ENCODE results near the gene HES5. TPM values are rescaled to one million over a fixed set of nuclear protein-coding genes. Genes with fewer than 3 reads are reported as not detected.

Gene HES5
- polyA plus RNA-seq, 1 of the 3 experiments (the other 2 are of a cell fraction), result 0.03 TPM

- Histone ChIP-seq H3K9ac (no peak overlapping the region), H3K4me3 (ENCODE audit: low read depth in 2 of 2, low read length in 1 of 2) (no peak overlapping the region), H3K27me3 (ENCODE audit: insufficient read depth) (no peaks in the 10 kb centered on the region), H3K27ac (ENCODE audit: low read depth in 2 of 2, low read length in 1 of 2) (no peak overlapping the region), H3K9me2 (no peaks in the 10 kb centered on the region), H3K4me2 (no peak overlapping the region), H3K36me3 (replicated peaks in 1 of 2; ENCODE audit: control insufficient read depth in 1 of 2, insufficient read depth in 2 of 2, low read length in 1 of 2) (peaks cover 5 to 77% of the 10 kb centered on the region in 2 experiments), H3K79me2 (ENCODE audit: insufficient read depth) (peaks cover 15% of the 10 kb centered on the region), H3F3A (replicated peaks; ENCODE audit: insufficient read depth) (no peaks in the 10 kb centered on the region), H4K20me1 (ENCODE audit: insufficient read depth) (peaks cover 14% of the 10 kb centered on the region), H3K9me3 (no peaks in the 10 kb centered on the region), H3K4me1 (ENCODE audit: control insufficient read depth in 1 of 2, insufficient read depth in 2 of 2, low read depth in 1 of 2, low read length in 1 of 2) (no peaks in the 10 kb centered on the region; a peak in 1 of 4 replicates), H2AFZ (ENCODE audit: low read depth) (no peak overlapping the region)
- no peak for DNase-seq
- 96% methylated on average over 20 of the region's 26 CpGs for WGBS (ENCODE audit: low lambda C conversion rate)
- ChIA-PET CTCF (interaction anchor here (0.7 to 1.0 kb wide), 2 partner anchors 9 to 19 kb away, joined by 3 read pairs; no protein-coding TSS in a partner anchor), POLR2A (no interaction called here)
- TF ChIP-seq GABPA (IDR thresholded peaks at IDR 0.05; ENCODE audit: low read depth) (no peak), RCOR1 (IDR thresholded peaks at IDR 0.05; ENCODE audit: low read length) (no peak), EP300 (IDR thresholded peaks at IDR 0.05; ENCODE audit: borderline replicate concordance in 1 of 2, low read depth in 1 of 2, low read length in 1 of 2) (no peak), EZH2phosphoT487 (IDR thresholded peaks at IDR 0.05; ENCODE audit: borderline replicate concordance, low read depth) (no peak), JUND (IDR thresholded peaks at IDR 0.05) (no peak), MXI1 (IDR thresholded peaks at IDR 0.05; ENCODE audit: low read depth, low read length) (no peak), PBX3 (IDR thresholded peaks at IDR 0.05) (no peak), IRF3 (IDR thresholded peaks at IDR 0.05; ENCODE audit: low read depth, low read length) (no peak), TCF12 (IDR thresholded peaks at IDR 0.05) (no peak), FOSL2 (IDR thresholded peaks at IDR 0.05; ENCODE audit: borderline replicate concordance, low read depth) (no peak), SIN3A (IDR thresholded peaks at IDR 0.05; ENCODE audit: borderline replicate concordance, low read depth, low read length) (no peak), RFX5 (IDR thresholded peaks at IDR 0.05; ENCODE audit: low read length) (no peak), NFIC (IDR thresholded peaks at IDR 0.05; ENCODE audit: borderline replicate concordance) (no peak), RAD21 (IDR thresholded peaks at IDR 0.05; ENCODE audit: low read length) (no peak), MEF2A (IDR thresholded peaks at IDR 0.05; ENCODE audit: borderline replicate concordance, low read depth) (no peak), ELF1 (IDR thresholded peaks at IDR 0.05) (no peak)
These were observed 11.5 kb downstream of the HES5 start for GRCh38 chr1:2518528-2518927.

- CTCF ChIA-PET, result interaction anchor here (0.6 to 1.0 kb wide), 2 partner anchors 8 to 58 kb away, joined by 3 read pairs; no protein-coding TSS in a partner anchor
- Histone ChIP-seq H3F3A (replicated peaks; ENCODE audit: insufficient read depth) (no peaks in the 10 kb centered on the region), H4K20me1 (ENCODE audit: insufficient read depth) (peaks cover 8% of the 10 kb centered on the region; the same call in 1 of the 2 replicates), H3K9me2 (no peaks in the 10 kb centered on the region), H3K79me2 (ENCODE audit: insufficient read depth) (peaks cover 10% of the 10 kb centered on the region), H3K36me3 (replicated peaks in 1 of 2; ENCODE audit: control insufficient read depth in 1 of 2, insufficient read depth in 2 of 2, low read length in 1 of 2) (peaks cover 5 to 83% of the 10 kb centered on the region in 2 experiments), H3K4me1 (ENCODE audit: control insufficient read depth in 1 of 2, insufficient read depth in 2 of 2, low read depth in 1 of 2, low read length in 1 of 2) (no peaks in the 10 kb centered on the region), H3K27me3 (ENCODE audit: insufficient read depth) (no peaks in the 10 kb centered on the region), H2AFZ (ENCODE audit: low read depth) (no peak overlapping the region), H3K9ac (no peak overlapping the region), H3K4me3 (ENCODE audit: low read depth in 2 of 2, low read length in 1 of 2) (no peak overlapping the region), H3K27ac (ENCODE audit: low read depth in 2 of 2, low read length in 1 of 2) (no peak overlapping the region), H3K4me2 (no peak overlapping the region), H3K9me3 (no peaks in the 10 kb centered on the region)
- POLR2A ChIA-PET, result no interaction called here
- WGBS (ENCODE audit: low lambda C conversion rate), result 98% methylated on average over 17 of the region's 17 CpGs
- TF ChIP-seq RXRA (IDR thresholded peaks at IDR 0.05; ENCODE audit: borderline replicate concordance, low read depth), result no peak
- TF ChIP-seq, protein P1, sequence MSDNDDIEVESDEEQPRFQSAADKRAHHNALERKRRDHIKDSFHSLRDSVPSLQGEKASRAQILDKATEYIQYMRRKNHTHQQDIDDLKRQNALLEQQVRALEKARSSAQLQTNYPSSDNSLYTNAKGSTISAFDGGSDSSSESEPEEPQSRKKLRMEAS (IDR thresholded peaks at IDR 0.05; ENCODE audit: low read depth), result no peak
- DNase-seq, result no peak
These were observed 12.1 kb downstream of the HES5 start for GRCh38 chr1:2517966-2518365.

All from SK-N-SH (cell line).